IPS-18a (cell line): ENCODE data around the gene IRF2.

Source experiments
- H3K27ac ChIP-seq: one replicate; pipeline ENCODE4 v1.5.1; 2013; ENCODE audit warnings: low read length
- H3K27me3 ChIP-seq: one replicate; pipeline ENCODE4 v1.6.1; 2013; ENCODE audit warnings: mild to moderate bottlenecking, low read length; ENCODE audit not compliant: control insufficient read depth, insufficient read depth
- H3K36me3 ChIP-seq: one replicate; pipeline ENCODE4 v1.6.1; 2013; ENCODE audit warnings: low read depth, low read length; ENCODE audit not compliant: control insufficient read depth
- H3K4me1 ChIP-seq: one replicate; pipeline ENCODE4 v1.6.1; 2013; ENCODE audit warnings: low read depth, low read length; ENCODE audit not compliant: control insufficient read depth
- H3K4me3 ChIP-seq: one replicate; pipeline ENCODE4 v1.5.1; 2013; ENCODE audit warnings: low read length
- H3K9ac ChIP-seq: one replicate; pipeline ENCODE4 v1.6.1; 2013; ENCODE audit warnings: mild to moderate bottlenecking, low read length, moderate library complexity
- H3K9me3 ChIP-seq: one replicate; pipeline ENCODE4 v1.6.1; 2013; ENCODE audit warnings: low read depth, low read length; ENCODE audit not compliant: control insufficient read depth

The IRF2 gene

GRCh38 chr4:184410748-184411147, 63.6 kb downstream of the IRF2 start:
- no peak overlapping the region for H3K27ac ChIP-seq
- H3K9ac ChIP-seq = no peak overlapping the region
- H3K9me3 ChIP-seq = no peaks in the 10 kb centered on the region
- peaks cover 8% of the 10 kb centered on the region for H3K36me3 ChIP-seq
- no peaks in the 10 kb centered on the region for H3K27me3 ChIP-seq
- H3K4me3 ChIP-seq = no peak overlapping the region
- H3K4me1 ChIP-seq = peaks cover 15% of the 10 kb centered on the region

DNA sequence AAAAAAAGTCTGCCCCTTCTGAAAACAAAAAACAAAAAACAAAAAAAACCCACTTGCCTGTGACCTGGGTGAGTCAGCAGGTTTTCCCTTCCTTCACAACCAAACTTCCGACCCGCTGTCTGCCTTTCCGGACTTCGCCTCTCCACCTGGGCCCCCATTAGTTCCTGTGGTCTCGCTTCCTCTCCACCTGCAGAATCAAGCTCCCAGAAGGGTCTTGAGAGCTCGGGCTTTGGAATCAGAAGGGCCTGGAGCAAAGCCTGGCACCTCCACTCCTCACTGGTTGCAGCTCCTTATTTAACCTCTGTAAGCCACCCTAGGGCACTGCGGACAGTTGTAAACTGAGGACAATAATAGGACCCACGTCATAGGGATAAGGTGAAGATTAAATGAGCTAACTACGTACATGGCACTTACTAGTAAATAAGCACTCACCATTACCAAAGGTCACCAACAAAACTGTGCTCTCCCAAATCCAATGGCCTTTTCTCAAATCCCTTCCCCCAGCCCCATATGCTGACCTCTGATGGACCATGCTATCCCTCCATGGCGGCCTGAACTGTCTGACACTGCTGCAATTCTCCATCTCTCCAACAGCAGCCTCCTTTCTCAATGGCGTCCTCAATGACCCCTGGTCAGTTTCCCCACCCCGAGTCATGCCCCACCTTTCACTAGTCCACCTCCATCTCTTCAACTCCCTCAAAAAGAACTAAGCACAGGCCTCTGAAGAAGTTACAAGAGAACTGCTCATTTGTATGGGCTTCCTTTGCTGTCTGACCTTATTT, 64.2 kb downstream of the IRF2 start:
- H3K27me3 ChIP-seq = no peaks in the 10 kb centered on the region
- no peak overlapping the region for H3K27ac ChIP-seq
- no peaks in the 10 kb centered on the region for H3K9me3 ChIP-seq
- peaks cover 15% of the 10 kb centered on the region for H3K4me1 ChIP-seq
- H3K36me3 ChIP-seq = peaks cover 4% of the 10 kb centered on the region
- H3K9ac ChIP-seq = no peak overlapping the region
- H3K4me3 ChIP-seq = no peak overlapping the region

DNA sequence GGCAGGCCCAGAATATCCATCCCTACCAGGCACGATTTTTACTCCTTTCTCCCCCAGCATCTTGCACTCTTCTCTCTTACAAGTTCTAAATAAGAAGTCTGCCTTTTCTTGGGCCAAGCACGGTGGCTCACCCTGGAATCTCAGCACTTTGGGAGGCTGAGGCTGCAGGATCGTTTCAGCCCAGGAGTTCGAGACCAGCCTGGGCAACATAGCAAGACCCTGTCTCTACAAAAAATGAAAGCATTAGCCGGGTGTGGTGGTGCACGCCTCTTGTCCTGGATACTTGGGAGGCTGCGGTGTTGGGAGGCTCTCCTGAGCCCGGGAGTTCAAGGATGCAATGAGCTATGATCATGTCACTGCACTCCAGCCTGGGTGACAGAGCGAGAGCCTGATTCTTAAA, 64.8 kb downstream of the IRF2 start:
- H3K27ac ChIP-seq = no peak overlapping the region
- H3K4me1 ChIP-seq = peaks cover 15% of the 10 kb centered on the region
- no peak overlapping the region for H3K4me3 ChIP-seq
- H3K36me3 ChIP-seq = peaks cover 4% of the 10 kb centered on the region
- H3K9me3 ChIP-seq = no peaks in the 10 kb centered on the region
- no peaks in the 10 kb centered on the region for H3K27me3 ChIP-seq
- H3K9ac ChIP-seq = no peak overlapping the region

- H3K9ac ChIP-seq = no peak overlapping the region
- no peak overlapping the region for H3K27ac ChIP-seq
- no peak overlapping the region for H3K4me3 ChIP-seq
- H3K36me3 ChIP-seq = peaks cover 4% of the 10 kb centered on the region
- no peaks in the 10 kb centered on the region for H3K27me3 ChIP-seq
- peaks cover 15% of the 10 kb centered on the region for H3K4me1 ChIP-seq
- H3K9me3 ChIP-seq = no peaks in the 10 kb centered on the region
Observed at GRCh38 chr4:184408684-184409081, 65.7 kb downstream of the IRF2 start.

DNA sequence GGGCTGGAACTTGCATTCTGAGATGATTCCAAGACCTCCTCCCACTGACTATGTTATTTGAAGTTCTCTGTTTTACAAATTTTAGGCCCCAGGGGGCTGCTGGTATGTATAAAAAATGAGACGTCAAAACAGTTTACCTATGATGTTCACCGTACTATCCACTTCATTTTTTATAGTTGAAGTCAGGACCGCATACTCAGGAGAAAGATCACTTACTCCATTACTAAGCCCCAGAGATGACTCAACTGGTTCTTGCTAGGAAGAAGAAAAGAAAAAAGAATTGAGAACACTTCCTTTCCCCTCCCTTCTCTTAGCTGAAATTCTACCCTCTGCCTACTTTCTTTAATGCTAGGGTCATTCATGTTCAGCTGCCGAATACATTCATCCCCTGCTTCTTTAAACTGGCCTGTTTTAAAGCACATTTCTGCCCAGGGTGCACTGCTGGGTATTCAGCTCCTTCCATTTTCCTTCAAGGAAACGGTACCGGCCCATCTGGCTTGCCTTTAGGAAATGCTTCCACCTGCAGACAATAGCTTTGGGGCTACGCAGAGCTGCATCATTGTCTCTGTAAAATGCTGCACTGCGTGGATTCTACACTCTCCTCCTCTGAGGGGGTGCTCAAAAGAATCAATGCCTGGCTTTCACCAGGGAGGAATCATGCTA, 66.2 kb downstream of the IRF2 start:
- Histone ChIP-seq H3K9ac (no peak overlapping the region), H3K27ac (no peak overlapping the region), H3K36me3 (peaks cover 4% of the 10 kb centered on the region), H3K27me3 (no peaks in the 10 kb centered on the region), H3K4me1 (peaks cover 20% of the 10 kb centered on the region), H3K9me3 (no peaks in the 10 kb centered on the region), H3K4me3 (no peak overlapping the region)

DNA sequence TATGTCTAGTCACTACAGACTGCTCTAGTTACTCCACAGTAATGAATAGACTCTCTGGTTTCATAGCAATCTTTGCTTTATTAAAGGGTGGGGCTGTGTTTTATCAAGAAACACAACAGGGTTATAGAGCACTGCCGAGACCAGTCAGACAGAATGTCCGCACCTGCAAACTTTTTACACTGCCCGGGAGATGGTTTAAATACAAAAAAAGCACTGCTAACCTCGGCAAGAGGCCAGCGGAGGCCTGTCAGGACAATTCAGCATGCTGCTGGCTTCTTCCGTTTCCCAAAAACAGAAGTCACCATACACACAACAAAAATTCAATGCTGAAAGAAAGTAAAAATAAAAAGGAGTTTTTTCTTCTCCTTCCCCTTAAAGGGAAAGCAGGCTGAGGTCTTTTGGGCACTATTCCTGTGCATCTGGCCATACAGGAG, 67.4 kb downstream of the IRF2 start:
- Histone ChIP-seq H3K4me3 (no peak overlapping the region), H3K27ac (no peak overlapping the region)

DNA sequence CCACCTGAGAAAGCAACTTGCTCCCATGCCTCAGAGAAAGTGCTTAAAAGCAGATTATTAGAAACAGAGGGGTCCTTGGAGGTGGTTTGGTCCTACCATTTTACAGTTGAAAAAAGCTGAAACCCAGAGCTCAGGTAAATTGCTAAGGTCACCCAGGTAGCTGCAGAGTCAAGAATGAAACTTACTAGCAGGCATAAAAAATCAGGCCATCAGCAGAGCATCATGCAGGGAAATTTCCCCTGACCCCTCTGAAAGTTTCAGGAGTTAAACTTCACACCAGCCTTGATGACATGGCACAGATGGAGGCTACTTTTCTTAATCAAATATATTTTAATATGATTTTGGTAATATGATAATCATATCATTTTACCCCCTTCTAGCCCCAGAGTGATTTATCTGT, 70.3 kb downstream of the IRF2 start:
- no peaks in the 10 kb centered on the region for H3K36me3 ChIP-seq
- peaks cover 48% of the 10 kb centered on the region for H3K4me1 ChIP-seq
- no peak overlapping the region for H3K27ac ChIP-seq

More for the DNA sequence above, 67.4 kb downstream of the IRF2 start:
- H3K9me3 ChIP-seq = no peaks in the 10 kb centered on the region
- peaks cover 4% of the 10 kb centered on the region for H3K36me3 ChIP-seq
- H3K9ac ChIP-seq = no peak overlapping the region
- peaks cover 31% of the 10 kb centered on the region for H3K4me1 ChIP-seq
- no peaks in the 10 kb centered on the region for H3K27me3 ChIP-seq

DNA sequence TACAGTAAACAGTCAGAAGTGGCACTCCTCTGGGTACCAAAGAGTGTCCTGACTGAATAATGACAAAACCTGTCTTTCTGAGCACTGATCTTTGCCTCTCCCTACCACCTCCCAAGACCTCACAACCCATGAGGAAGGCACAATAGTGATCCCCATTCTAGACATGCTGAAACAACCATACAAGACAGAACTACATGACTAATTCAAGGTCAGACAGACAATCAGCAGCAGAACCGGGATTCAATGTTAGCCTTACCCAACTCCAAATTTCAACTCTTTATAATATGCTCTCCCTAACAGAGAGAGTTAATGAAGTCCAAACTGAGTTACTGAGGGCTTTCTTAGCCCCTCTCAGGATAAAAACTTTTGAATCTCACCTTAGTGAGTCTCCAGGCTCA, 71.0 kb downstream of the IRF2 start:
- no peaks in the 10 kb centered on the region for H3K36me3 ChIP-seq
- H3K9ac ChIP-seq = no peak overlapping the region
- H3K27me3 ChIP-seq = no peaks in the 10 kb centered on the region
- peaks cover 41% of the 10 kb centered on the region for H3K4me1 ChIP-seq
- H3K9me3 ChIP-seq = no peaks in the 10 kb centered on the region
- no peak overlapping the region for H3K4me3 ChIP-seq
- H3K27ac ChIP-seq = no peak overlapping the region

More for the DNA sequence above, 70.3 kb downstream of the IRF2 start:
- Histone ChIP-seq H3K9me3 (no peaks in the 10 kb centered on the region), H3K9ac (no peak overlapping the region), H3K4me3 (no peak overlapping the region), H3K27me3 (no peaks in the 10 kb centered on the region)

DNA sequence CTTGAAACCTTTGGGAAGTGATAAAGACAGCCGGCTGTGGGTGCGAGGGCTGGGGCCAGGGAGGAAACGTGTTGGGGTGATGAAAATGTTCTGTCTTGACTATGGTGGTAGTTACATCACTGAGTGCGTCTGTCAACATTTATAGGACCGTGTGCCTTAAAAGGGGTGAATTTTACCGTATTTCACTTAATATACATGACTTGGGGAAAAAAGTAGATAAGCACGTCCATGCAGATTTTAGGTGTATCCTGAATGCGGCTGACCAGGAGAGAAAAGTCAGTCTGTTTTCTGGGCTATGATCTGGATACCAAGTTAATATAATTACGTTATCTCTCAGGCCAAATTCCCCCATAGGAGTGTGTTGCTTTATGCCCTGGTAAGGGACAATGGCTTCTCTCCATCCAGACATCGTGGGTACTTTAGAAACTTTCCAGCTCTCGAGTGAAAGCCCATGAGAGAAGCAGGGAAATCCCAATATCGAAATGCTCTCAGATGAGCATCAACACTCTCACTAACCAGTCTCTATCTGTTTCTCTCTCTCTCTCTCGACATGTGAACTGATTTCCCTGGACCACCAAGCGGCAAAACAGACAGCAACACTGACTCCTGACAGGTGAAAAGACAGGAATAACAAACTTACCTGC, 71.5 kb downstream of the IRF2 start:
- Histone ChIP-seq H3K27me3 (no peaks in the 10 kb centered on the region), H3K36me3 (no peaks in the 10 kb centered on the region), H3K27ac (no peak overlapping the region), H3K9me3 (no peaks in the 10 kb centered on the region), H3K9ac (no peak overlapping the region), H3K4me1 (peaks cover 36% of the 10 kb centered on the region), H3K4me3 (no peak overlapping the region)

GRCh38 chr4:184402239-184402638, 72.1 kb downstream of the IRF2 start:
- peaks cover under 1% of the 10 kb centered on the region for H3K36me3 ChIP-seq
- no peak overlapping the region for H3K4me3 ChIP-seq
- H3K4me1 ChIP-seq = peaks cover 33% of the 10 kb centered on the region
- no peaks in the 10 kb centered on the region for H3K9me3 ChIP-seq
- H3K27me3 ChIP-seq = no peaks in the 10 kb centered on the region
- H3K9ac ChIP-seq = peak overlapping the region; percentile 6
- peak overlapping the region; percentile 5 for H3K27ac ChIP-seq

- H3K27ac ChIP-seq = peak overlapping the region; percentile 13
- peak overlapping the region; percentile 24 for H3K9ac ChIP-seq
- H3K27me3 ChIP-seq = no peaks in the 10 kb centered on the region
- peaks cover 33% of the 10 kb centered on the region for H3K4me1 ChIP-seq
- no peaks in the 10 kb centered on the region for H3K9me3 ChIP-seq
- peak overlapping the region; percentile 2 for H3K4me3 ChIP-seq
- H3K36me3 ChIP-seq = peaks cover 4% of the 10 kb centered on the region
Observed at GRCh38 chr4:184401397-184402171, 72.8 kb downstream of the IRF2 start.
